Erythroblast (primary cell): ENCODE measurements around the gene CGNL1.

Experiments used
- GATA1 ChIP-seq: IDR thresholded peaks from 2 replicates; pipeline ENCODE4 v1.6.1; 2011; ENCODE audit warnings: low read depth, mild to moderate bottlenecking, control low read depth, low read length, moderate library complexity
- POLR2A ChIP-seq: IDR thresholded peaks from 2 replicates; pipeline ENCODE4 v1.6.1; 2011; ENCODE audit warnings: mild to moderate bottlenecking, low read length

DNA sequence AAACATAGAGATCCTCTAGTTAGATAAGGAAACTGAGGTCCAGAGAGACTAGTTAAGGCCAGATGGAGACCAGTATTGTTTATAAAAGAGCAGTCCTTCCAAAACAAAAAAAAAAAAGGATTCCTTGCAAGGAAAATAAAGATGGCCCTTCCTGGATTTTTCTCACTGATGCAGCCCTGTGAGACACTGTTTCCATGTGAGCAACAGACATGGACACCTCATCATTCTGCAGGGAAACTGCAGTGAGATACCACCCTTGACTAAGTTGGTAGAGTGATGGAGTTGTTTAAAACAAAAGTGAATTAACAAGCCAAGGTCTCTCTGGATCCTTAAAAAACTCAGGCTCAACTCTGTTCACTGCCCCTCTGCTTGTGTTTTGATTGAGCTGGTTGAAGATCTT lies 149.8 kb downstream of the CGNL1 start:
- no peak for TF ChIP-seq POLR2A
- no peak for TF ChIP-seq GATA1
